GM11168 (cell line): ENCODE results near the gene PYGB.
"Not testable (repeated sequence)": the region's sequence is repeated elsewhere in the genome, so short reads cannot be mapped to it uniquely, and the experiment has no call there.

Source experiments
- in situ Hi-C: fragments of 300-500 bp; cut with MboI; formaldehyde crosslinking; loops from one replicate; pipeline ENCODE4 v1.12.0; 2022; ENCODE audit warnings: low sequenced_read_pairs; ENCODE audit not compliant: unreplicated experiment

PYGB gene

GRCh38 chr20:25227317-25227831 is 20.5 kb upstream of the PYGB start:
- in situ Hi-C loops, result no loop called here

DNA sequence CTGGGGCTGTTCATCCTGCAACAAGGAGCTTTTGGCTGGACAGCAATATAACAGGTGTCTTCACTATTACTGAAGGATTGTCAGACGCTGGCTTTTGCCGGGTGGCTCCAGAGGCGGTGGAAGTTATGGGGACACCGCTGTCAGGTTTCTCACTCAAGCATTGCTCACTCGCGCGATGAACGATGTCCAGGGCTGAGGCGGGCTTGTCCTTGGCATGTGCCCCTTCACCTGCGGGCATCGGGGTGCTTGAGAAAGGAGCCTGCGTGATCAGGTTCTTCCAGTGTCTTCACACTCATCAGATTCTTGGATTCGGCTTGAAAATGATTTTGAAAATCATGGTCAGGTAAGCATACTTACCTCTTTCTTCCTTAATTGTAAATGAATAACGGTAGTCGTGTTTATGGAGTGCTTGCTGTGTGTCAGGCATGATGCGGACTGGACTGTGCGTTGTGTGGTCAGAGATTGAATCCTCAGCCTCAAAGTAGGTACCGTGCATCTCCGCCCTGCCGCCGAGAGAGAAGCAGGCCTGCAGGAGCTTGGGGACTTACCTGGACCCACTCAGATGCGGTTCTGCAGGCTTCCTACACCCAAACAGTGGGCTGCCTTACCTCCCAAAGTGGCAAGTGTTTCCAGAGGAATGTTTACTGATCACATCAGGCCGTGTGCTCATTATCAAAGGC is 18.3 kb upstream of the PYGB start:
- in situ Hi-C loops, result no loop called here

DNA sequence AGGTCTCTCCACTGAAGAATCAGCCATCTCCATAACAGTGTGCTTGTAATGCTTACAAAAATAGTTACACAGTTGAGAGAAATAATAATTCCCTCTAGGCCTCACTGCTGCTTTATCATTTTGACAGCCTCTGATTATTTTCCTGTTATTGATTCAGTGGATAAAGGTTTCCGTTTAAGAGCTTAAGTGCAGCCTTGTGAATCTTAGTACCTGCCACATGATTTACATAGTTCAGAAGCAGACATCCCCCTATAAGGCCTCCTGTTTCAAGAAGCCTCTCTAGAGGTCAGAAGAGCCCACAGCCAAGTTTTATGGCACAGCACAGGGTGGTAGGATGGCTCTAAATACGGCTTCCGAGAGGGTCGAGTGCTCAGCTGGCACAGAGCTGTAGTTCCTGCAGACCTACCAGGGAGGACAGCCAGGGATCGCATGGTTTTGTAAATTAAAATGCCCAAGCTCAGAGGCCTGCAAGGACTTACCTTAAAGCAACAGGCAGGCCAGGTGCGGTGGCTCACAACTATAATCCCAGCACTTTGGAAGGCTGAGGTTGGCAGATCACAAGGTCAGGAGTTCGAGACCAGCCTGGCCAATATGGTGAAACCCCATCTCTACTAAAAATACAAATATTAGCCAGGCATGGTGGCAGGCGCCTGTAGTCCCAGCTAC is 17.6 kb upstream of the PYGB start:
- in situ Hi-C loops, result no loop called here

GRCh38 chr20:25233016-25233772 is 14.7 kb upstream of the PYGB start:
- in situ Hi-C loops, result no loop called here

GRCh38 chr20:25234009-25234849 is 13.7 kb upstream of the PYGB start:
- in situ Hi-C loops, result not testable (repeated sequence)

DNA sequence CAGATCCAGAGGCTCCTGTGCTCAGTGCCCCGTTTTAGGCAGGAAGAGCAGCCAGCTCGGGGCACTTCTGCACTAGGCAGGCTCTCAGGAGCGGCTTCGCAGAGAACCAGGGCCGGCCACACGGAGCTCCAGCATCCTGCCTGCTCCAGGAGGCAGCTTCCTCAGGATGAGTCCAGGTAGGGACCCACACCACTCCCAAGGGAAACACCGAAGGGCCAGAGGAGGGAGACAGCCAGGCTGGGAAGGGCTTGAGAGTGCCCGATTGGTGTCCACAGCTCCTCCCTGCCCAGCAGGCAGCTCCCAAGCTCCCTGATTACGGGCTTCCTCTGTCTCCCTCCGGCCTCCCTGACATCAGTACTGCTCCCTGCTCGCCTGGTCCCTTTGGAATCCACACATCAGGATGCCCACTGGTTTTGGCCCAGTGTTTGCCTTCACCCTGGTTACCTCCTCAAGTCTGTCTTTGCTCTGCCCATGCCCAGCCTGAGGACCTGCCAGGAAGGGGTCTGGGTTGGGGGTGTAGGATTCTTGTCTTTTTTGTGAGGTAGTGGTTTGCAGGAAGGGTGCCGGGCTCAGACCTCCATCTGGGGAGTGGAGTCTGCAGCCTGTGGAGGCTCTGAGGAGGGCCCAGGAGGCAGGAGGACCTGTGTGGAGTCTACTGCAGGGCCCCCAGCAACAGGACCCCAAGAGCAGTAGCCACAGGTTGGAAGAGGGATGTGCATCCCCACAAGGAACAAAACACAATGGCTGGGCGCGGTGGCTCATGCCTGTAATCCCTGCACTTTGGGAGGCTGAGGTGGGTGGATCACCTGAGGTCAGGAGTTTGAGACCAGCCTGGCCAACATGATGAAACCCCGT is 11.2 kb upstream of the PYGB start:
- in situ Hi-C loops, result no loop called here

DNA sequence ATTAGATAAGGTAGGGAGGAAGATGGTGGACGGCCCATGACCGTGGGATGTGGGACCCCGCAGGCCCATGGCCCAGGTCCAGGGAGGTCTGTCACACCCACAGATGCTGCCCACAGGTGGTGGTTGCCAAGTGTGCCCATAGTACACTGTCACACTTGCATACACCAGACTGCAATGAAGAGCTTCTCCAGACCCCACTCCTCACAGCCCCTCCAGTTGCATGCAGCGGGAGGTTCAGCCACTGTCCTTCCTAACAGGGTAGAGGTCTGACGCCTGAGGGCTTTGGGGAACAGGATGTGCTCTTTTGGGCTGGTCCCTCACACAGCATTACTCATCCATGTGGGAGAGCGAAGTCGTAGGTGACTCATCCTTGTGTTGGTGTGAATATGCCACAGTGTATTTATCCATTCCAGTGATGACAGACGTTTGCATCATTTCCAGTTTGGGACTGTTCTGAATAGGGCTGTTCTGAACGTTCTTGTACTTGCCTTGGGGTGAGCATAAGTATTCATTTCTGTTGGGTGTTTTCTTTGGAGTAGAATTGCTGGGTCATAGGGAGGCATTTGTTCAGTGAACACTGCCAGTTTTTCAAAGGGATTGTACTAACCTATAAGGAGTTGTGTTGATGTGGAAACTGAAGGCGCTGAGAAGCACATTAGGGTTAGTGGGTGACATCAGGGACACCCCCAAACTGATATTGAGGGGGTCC is 10.1 kb upstream of the PYGB start:
- in situ Hi-C loops, result no loop called here

DNA sequence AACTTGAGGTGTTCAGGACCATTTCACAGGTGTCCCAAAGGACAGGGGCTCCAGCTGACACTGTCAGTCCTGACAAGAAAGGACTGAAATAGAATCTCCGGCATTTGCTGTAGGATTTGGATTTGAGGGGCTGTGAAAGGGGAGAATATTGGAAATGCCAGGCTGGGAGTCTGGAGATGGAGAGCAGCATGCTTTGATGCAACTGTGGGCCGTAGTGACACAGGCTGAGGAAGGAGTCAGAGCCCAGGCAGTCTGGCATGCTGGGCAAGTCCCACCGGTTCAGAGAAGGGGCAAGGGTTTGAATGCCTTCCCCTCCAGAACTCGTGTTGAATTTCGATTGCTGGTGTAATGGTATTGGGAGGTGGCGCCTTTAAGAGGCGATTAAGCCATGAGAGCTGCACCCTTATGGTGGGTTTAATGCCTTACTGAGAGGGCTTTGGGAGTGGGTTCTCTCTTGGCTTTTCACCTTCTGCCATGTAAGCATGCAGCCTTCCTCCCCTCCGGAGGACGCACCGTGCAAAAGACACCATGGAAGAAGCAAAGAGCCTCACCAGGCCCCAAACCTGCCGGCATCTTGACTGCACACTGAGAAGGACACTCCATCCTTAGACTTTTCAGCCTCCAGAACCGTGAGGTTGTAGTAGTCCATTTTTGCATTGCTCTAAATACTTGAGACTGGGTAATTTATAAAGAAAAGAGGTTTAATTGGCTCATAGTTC is 9.4 kb upstream of the PYGB start:
- in situ Hi-C loops, result no loop called here

DNA sequence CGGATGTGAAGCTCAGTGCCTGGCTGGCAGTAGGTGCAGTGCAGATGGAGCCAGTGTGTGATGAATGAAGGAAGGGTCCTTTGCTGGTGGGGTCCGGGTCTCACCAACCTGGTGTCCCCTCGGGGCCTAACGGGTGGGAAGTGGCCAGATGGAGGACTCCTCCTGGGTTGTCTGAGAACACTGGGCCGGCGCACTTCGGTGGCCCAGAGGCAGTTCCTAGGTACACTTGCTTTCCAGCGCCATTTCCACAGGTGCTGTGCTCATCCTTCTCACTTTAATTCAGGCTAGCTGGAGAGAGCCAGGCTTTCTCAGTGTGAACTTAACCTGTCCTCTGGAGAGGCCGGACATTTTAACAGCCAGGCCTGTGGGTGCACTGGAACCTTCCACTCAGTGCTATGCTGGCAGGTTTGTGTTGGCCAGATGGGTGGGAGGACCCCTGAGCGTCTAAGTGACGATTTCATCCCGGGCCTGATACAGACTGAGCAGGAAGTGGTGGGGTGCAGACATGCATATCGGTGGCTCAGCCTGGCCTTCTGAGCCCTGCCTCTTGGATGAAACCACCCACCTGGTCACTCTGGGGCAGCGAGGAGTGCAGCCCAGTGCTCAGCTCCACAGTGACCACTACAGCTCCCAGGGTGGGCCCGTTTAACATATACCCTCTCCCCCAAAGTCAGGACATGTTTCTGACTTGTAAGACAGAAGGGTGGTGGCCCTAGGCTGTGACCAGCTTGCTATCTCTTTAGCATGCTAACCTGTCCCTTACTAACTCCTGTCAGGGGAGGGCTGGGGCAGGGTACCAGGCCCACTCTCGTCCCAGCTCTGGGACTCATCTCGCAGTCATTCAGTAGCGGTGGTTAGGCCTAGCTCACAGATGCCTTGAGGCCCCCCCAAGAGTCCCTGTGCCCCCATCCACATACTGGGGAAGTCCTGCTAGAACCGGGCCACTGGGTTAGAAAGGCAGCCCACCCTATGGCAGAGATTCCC is 8.2 kb upstream of the PYGB start:
- in situ Hi-C loops, result no loop called here

DNA sequence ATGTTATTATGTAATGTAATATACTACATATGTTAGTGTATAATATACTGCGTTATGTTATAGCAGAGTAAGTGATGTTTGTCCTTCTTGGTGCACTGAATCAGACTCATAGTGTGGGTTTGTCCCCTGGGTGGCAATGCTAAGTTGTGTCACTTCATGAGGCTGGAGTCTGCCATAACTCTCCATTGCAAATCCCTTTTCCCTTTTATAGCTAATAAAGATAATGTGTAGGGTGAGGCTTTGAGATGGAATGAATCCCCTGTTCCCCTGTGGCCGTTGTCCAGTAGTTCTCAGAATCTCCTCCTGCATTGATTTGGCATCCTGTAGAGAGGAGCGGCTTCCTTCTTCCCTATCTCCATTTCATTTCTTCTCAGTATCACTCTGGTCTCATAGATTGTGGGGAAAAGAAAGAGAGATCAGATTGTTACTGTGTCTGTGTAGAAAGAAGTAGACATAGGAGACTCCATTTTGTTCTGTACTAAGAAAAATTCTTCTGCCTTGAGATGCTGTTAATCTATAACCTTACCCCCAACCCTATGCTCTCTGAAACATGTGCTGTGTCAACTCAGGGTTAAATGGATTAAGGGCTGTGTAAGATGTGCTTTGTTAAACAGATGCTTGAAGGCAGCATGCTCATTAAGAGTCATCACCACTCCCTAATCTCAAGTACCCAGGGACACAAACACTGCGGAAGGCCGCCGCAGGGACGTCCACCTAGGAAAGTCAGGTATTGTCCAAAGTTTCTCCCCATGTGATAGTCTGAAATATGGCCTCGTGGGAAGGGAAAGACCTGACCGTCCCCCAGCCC is 6.8 kb upstream of the PYGB start:
- in situ Hi-C loops, result not testable (repeated sequence)

- in situ Hi-C loops, result not testable (repeated sequence)
These were observed 6.3 kb upstream of the PYGB start for GRCh38 chr20:25241659-25241955.

DNA sequence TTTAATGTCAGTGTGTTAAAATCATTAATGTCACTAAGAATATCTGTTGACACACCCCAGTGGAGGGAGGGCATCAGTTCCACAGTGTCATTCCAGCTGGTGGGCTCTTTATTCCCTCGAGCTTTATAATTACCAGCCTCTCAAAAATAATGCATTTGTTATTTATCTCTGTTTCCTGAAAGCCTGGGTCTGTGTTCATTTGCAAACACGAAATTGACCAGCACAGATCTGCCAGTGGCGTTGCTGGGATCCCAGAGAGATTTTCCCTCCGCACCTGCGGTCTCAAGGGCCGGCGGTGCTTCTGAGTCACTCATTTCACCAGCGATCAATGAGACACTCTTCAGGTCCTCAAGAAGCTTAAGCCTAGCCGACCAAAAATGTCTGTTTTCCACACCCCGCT is 5.7 kb upstream of the PYGB start:
- in situ Hi-C loops, result no loop called here

GRCh38 chr20:25243416-25243979 is 4.4 kb upstream of the PYGB start:
- in situ Hi-C loops, result no loop called here

DNA sequence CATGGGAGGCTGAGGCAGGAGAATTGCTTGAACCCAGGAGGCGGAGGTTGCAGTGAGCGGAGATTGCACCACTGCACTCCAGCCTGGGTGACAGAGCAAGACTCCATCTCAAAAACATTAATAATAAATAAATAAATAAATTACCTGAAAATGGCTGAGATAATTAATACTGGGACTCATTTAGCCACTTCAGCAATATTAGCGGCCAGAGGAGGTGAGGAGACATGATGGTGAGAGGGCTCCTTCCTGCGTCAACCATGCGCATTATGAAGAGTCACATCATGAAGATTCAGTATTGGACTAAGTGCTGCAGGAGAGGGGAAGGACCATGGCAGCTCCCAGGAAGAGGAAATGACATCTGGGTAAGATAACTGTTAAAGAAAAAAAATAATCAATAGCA is 2.9 kb upstream of the PYGB start:
- in situ Hi-C loops, result no loop called here

- in situ Hi-C loops, result no loop called here
These were observed 2.4 kb upstream of the PYGB start for GRCh38 chr20:25245461-25245860.
